Forelimb muscle (tissue), 1 donor: ENCODE results near the gene TFDP2. TPM values are rescaled to one million over a fixed set of nuclear protein-coding genes. Genes with fewer than 3 reads are reported as not detected.
"Not testable (repeated sequence)": the region's sequence is repeated elsewhere in the genome, so short reads cannot be mapped to it uniquely, and the experiment has no call there.

Experiments used
- DNase-seq: peaks from one replicate; pipeline ENCODE4 v3.0.0-alpha.2; 2013; ENCODE audit warnings: low read depth
- polyA plus RNA-seq: library from polyadenylated mRNA; unstranded; fragments of 120-200 nt; gene quantifications from one replicate; pipeline ENCODE4 v1.2.1, GENCODE V29; 2013; ENCODE audit not compliant: insufficient read length

The TFDP2 gene
- polyA plus RNA-seq, 1 donor = 34.4 TPM

DNA sequence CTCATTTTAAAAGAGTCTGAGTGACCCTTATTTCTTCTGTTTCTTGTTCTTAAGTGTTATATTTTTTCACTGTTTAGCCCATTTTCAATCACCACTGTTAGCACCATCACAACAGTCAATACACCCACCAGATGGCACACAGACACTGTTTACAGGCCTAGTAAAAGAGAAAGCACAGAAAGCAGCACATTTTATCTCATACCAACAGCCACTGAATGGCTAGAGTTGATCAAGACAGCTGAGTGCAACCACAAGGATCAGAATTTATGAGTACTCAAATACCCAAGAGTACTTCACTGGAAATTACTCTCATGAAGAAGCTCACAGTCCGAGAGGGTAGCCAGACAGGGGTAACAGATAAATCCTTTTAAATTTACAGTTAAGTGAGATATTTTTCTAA lies 127.0 kb downstream of the TFDP2 start:
- DNase-seq = no peak

DNA sequence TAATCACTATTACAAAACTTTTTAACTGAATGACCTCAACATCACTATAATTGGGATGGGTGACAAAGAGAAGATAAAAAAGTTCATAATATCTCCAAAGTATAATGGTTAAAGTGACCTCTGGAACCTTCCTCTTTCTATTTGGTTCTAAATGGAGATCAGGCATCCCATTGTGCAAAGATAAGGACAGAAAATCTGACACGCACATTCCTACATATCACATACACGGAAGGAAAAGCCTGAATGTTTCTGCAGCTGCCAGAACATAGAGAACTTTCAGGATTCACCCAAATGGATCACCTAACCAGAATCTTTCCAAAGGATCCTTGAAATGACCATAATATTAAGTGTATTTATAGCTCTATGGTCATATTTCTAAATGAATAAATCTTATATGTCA lies 128.2 kb downstream of the TFDP2 start:
- DNase-seq = no peak

DNA sequence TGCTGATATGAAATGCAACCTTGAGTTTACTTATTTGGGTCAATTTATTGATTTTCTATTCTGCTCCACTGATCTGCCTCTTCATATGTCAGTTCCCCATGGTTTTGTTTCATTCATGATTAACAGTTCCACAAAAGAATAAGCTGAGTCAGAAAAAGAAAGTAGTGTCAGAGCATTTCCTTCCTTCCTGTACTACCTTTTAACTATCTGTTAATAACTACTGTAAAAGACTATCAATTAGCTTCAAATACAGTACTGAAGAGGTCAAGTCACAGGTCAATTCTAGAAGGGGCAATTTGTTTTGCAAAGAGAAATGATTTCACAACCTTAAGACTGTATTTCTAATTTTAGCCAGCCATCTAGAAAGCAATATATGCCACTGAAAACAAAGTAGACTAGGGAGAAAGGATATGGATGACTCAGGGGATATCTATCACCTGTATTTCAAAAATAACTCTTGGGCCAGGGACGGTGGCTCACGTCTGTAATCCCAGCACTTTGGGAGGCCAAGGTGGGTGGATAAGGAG lies 129.5 kb downstream of the TFDP2 start:
- DNase-seq = no peak

DNA sequence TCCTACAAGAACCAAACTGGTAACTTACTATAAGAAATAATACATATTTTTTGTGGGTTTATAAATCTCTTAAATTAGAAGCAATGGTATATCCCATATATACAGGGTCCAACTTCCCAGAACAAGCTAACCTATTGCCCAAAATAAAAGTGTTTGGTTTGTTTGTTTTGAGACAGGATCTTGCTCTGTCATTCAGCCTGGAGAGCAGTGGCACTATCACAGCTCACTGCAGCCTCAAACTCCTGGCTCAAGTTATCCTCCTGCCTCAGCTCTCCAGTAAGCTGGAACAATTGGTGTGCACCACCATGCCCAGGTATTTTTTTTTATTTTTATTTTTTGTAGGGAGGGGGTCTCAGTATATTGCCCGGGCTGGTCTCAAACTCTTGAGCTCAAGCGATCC lies 135.4 kb downstream of the TFDP2 start:
- no peak for DNase-seq

DNA sequence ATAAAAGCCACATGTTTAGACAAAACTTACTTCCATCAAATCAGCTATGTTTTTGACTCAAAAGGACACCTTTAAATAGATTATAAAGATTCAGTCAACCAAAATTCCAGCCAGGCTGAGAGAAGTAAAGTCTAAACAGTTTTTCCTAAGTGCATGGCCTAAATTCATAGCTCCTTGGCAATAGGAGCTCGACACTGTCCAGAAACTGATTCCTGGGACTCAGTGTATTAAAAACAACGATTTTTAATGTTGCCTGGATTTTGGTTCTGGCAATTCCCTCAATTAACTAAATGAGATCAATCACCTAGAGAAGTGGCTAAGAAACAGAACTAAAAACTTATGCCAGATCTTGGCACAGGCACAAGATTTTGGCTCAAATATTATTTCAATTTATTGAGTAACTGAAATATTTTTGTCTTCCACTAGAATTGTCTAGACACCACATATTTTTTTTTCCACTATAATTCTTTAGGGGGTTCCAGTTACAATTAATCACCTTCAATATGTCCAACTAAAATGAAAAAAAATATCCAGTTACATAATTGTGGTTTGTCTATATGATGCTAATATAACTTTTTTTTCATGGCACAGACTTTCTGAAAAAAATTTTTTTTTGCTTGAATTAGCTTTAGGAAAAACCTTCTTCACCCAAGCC lies 135.9 kb downstream of the TFDP2 start:
- DNase-seq = no peak

DNA sequence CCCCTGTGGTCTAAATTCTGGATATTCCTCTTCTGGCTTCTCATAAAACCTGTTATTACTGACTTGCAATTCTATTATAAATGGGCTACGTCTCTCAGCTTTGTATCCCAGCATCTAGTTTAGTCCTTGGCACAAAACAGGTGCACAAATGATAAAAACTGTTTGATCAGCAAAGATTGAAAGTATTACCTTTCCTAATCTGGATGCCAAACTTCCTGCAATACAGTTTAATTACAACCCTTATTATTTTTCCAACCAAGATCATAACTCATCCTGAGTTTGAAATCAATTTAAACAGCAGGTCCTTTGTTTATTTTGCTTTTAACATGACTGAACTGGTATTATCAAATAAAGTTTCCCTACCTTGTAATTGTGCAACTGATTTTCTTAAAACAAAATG lies 140.3 kb downstream of the TFDP2 start:
- DNase-seq = no peak

DNA sequence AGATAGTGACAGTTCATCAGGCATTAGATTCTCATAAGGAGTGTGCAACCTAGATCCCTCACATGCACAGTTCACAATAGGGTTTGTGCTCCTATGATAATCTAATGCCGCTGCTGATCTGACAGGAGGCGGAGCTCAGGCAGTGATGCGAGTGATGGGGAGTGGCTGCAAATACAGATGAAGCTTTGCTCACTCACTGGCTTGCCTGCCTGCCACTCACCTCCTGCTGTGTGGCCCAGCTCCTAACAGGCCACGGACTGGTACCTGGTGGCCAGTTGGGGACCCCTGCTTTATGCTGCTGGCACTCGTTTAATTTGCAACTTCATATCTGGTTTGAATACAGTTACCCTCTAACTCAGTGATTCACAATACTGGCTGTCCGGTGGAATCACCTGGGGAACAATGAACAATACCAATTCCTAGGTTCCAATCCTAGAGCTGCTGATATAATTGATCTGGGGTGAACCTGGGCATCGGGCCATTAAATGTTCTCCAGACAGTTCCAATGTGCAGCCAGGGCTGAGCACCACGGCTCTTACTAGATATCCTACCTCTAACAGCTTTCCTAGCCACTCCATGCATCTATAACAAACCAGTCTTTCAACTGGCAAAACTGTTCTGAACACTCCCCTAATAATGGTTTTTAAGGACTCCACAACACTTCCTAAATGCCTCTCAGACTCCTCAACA lies 141.5 kb downstream of the TFDP2 start:
- DNase-seq = no peak

DNA sequence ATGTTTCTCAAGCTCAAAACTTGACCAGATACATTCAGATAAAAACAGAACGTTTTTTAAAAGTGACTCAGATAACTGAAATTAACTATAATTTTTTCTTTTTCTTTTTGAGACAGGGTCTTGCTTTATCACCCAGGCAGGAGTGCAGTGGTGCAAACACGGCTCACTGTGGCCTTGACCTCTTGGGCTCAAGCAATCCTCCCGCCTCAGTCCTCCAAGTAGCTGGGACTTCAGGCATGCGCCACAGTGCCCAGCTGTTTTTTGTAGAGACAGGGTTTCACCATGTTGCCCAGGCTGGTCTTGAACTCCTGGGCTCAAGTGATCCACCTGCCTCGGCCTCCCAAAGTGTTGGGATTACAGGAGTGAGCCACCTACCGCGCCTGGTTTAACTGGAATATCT lies 144.4 kb downstream of the TFDP2 start:
- not testable (repeated sequence) for DNase-seq

DNA sequence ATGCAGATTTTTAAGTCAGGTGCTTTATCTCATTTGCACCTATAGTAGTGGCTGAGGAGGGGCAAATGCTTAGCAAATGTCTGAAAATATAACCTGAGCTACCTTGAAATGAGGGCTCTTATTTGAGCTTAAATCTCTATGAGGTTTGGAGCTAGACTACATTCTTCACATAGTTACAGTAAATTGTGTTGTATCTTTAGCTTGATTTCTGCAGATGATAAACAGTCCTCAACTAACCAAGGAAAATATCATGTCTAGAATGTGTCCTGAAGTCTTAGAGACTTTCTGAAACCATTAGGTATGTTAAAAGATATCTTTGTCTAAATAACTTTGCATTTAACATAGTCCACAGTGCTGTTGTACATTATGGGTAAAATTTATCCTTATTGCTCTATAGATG lies 145.3 kb downstream of the TFDP2 start:
- DNase-seq = no peak

DNA sequence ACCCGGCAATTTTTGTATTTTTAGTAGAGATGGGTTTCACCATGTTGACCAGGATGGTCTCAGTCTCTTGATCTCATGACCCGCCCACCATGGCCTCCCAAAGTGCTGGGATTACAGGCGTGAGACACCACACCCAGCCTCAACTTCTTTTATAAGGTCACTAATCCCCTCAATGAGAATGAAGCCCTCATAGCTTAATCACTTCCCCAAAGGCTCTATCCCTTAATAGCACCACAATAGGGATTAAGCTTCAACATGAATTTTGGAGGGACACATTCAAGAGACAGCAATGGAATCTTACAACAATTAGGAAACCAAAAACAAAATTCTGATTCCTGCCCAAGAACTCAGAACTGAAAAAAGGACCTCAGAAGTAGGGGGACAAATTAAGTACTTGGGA lies 146.1 kb downstream of the TFDP2 start:
- DNase-seq = no peak

DNA sequence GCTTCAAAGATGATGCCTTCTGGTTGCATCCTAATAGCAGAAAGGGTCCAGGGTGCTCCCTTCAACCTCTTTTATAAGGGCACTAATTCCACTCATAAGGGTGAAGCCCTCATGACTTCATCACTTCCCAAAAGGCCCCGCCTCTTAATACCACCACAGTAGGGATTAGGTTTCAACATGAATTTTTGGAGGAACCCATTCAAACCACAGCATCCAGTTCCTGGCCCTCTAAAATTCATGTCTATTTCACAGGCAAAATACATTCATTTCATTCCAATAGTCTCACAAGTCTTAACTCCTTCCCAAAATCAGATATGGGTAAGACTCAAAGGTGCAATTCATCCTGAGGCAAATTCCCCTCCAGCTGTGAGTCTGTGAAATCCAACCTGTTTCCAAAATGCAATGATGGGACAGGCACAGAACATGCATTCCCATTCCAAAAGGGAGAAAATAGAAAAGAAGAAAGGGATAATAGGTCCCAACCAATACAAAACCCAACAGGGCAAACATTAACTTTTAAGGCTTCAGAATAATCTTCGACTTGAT lies 148.9 kb downstream of the TFDP2 start:
- DNase-seq = no peak

DNA sequence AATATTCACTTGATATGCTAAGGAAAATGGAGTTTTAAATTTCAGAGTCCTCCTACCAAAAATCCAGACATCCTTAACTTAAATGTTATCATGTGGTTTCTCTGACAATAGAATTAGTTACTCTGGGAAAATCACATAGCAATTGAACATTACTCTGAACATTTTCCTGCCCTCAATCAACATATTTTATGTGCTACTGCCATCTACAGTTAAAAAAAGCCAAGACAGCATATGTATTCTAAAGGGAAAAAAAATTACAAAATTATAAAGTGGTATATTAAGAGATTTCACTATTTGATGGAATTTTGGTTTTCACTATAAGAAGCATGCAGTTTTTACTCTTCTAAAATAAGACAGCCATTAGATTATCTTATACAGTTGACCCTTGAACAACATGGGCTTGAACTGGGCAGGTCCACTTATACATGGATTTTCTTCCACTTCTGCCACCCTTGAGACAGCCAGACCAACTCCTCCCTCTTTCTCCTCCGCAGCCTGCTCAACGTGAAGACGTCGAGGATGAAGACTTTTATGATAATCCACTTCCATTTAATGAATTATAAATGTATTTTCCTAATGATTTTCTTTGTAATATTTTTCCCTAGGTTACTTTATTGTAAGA lies 150.6 kb downstream of the TFDP2 start:
- peak; percentile 13 for DNase-seq

DNA sequence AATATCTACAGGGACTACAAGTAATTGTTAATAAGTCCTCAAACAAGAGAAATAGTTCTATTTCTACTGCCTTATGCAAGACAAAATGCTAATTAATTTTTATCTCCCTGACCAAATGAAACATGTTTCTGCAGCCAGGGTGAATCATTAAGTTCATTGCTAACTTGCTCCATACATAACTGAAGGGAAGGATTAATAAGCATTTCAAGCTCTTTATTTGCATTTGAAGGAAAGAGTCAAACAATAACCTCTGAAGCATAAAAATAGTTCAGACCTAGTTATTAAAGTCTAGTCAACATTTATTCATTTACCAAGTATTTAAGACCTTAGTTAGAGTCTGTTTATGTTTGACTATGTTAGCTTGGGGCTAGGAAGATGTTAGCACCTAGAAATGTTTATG lies 152.9 kb downstream of the TFDP2 start:
- no peak for DNase-seq

DNA sequence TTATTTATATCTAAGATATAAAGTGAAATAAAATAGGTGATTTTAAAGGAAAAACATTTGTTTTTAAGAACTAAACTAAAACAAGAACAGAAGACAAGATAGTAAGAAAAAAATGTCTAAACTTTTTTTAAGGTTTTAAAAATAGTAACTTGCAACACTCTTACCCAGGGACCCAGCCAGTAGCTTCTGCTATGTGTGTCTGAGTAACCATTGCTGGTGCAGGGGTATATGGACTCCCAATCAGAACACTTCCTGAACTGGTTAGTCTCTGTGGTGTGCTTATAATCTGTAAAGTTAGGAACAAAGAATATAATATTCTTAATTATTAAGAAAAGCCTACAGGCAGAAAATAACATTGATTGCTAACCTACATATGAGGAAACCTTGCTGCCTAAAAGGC lies 154.5 kb downstream of the TFDP2 start:
- DNase-seq = no peak

DNA sequence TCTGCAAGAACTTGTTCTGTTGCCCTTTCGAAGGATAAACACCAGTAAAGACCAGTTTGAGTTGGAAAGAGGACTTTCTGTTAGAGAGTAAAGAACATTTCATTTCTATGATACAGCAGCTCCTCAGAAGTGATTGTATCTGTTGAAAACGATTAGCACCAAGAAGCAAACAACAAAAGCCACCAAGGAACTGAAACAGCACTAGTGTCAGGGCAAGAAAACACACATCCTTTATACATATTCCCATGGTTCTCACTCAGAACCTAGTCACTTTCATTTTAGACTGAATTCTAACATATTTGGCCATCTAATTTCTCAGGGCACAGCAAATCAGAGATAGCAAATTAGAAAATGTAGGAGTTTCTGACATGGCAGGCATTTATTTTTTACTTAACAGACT lies 156.8 kb downstream of the TFDP2 start:
- no peak for DNase-seq

DNA sequence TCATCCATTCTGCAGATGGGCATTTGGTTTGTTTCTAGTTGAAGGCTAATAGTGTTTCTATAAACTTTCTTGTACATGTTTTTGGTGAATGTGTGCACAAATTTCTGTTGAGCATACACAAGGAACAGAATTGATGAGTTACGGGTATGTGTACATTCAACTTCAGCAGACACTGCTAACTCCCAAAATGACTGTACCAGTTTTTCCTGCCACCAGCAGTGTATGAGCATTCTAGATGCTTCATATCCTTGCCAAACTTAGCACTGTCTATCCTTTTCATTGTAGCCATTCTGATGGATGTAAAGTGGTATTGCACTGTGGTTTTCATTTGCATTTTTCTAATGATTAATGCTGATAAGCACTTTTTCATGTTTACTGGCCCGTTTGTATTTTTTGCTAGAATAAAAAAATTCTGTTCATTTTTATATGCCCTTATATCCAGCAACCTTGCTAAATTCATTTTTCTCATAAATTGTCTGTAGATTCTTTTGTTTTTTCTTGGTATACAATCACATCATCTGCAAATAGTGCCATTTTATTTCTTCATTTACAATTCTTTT lies 162.7 kb downstream of the TFDP2 start:
- DNase-seq = no peak

DNA sequence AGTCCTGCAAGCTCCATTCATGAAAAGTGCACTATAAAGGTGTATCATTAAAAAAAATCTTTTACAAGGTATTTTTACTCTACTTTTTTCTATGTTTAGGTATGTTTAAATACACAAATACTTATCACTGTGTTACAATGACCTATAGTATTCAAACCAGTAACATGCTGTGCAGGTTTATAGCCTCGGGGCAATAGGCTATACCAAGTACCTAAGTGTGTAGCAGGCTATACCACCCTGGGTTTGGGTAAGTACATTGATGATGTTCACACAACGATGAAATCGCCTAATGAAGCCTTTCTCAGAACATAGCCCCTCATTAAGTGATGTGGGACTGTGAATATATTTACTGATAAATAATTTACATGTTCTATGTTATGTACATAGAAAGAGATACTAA lies 168.3 kb downstream of the TFDP2 start:
- no peak for DNase-seq

DNA sequence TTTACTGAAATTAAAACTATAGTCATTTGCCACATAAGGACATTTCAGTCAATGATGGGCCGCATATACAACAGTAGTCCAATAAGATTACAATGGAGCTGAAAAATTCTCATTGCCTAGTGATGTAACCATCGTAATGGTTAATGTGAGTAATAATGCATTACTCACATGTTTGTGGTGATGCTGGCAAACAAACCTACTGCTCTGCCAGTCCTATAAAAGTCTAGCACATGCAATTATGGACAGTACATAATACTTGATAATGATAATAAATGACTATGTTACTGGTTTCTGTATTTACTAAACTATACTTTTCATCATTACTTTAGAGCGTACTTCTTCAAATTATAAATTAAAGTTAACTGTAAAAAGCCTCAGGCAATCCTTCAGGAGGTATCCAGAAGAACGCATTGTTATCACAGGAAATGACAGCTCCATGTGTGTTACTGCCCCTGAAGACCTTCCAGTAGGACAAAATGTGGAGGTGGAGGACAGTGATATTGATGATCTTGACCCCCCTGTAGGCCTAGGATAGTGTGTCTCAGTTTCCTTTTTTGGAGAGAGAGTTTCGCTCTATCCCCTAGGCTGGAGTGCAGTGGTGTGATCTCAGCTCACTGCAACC lies 170.2 kb downstream of the TFDP2 start:
- DNase-seq = no peak

DNA sequence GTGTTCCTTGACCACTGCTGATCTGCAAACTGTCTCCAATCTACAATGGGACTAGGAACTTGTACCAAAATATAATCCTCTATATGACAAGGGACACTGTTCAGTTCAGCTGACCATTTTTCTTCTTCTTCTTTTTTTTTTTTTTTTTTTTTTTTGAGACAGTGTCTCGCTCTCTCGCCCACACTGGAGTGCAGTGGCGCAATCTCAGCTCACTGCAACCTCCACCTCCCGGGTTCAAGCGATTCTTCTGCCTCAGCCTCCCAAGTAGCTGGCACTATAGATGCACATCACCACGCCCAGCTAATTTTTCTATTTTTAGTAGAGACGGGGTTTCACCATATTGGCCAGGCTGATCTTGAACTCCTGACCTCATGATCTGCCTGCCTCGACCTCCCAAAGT lies 174.6 kb downstream of the TFDP2 start:
- DNase-seq = not testable (repeated sequence)

DNA sequence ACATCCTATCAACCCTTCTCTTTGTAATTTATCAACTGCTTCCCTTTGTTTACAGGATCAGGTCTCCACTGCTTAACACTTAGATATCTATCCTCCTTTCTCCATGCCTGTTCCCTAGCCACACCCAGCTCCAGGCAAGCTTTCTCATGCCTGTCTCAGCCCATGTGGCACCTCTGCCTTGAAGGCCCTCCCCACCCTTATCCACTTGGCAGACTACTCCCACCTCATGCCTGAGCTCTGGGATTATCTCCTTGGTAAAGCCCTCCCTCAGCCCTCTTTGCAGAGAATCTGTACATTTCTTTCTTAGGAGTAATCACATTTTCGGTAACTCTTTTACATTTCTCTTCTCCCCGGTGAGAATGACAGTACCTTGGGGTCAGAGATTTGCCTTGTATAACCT lies 176.9 kb downstream of the TFDP2 start:
- no peak for DNase-seq

DNA sequence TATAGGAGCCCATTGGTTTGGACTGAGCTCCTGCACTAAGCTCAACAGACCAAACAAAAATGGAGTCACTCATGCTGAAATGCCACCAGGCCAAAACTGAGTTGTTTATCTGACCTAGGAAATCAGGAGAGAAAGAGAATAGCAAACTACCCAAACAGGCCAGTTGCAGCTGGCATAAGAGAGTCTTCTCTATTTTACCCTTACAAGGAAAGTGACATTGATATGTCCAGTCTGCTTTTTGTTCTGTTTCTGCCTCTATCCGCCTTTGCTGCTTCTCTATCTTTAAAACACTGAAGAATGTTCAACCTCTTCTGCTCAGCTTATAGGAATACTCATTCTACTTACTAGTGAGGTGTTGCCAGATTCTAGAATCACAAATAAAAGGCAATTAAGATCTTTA lies 177.8 kb downstream of the TFDP2 start:
- DNase-seq = no peak

DNA sequence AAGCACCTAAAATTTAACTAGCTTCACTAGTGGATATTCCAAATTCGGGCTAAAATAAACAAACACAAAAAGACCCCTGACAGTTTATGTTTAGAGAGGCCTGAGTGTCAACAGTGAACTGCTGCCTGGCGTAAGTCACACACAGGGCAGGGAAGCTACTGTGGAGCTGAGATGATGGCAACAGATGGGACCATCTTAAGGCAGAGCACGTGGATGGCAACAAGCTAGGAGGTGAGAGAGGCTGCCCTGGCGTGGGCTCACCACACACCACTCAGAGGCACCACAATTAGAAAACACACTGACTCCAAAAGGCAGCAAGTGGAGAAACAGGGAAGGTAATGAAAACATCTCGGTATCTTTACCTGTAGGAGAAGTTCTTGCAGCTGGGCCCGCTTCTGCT lies 179.6 kb downstream of the TFDP2 start:
- no peak for DNase-seq
